K562 (cell line): ENCODE data around the gene CGREF1. TPM values are rescaled to one million over a fixed set of nuclear protein-coding genes. Genes with fewer than 3 reads are reported as not detected.

Experiments
- BACH1 ChIP-seq: fragments of 200-800 bp; sonication (Bioruptor generic); IDR thresholded peaks from 2 replicates; pipeline ENCODE4 v1.6.1; 2016; ENCODE audit warnings: missing genetic modification characterization, missing compliant biosample characterization
- BCLAF1 ChIP-seq, 2 experiments: fragments of 450-650 bp in 1 of 2; IDR thresholded peaks; 2 replicates each; pipeline ENCODE4 v1.6.1; 2011 to 2017; ENCODE audit warnings: low read depth in 2 of 2, antibody characterized with exemption in 1 of 2, borderline replicate concordance in 1 of 2, low read length in 1 of 2, mild to moderate bottlenecking in 1 of 2, mixed read lengths in 1 of 2; ENCODE audit not compliant: control insufficient read depth in 1 of 2
- CBX3 ChIP-seq, 2 experiments: IDR thresholded peaks; 1 replicate in 1 of 2; 2 replicates in 1 of 2; pipeline ENCODE4 v1.6.1; 2012; ENCODE audit warnings: inconsistent platforms in 2 of 2, low read length in 2 of 2, borderline replicate concordance in 1 of 2, control low read depth in 1 of 2
- EHMT2 ChIP-seq: fragments of 450-650 bp; IDR thresholded peaks from 2 replicates; pipeline ENCODE4 v1.6.1; 2018; ENCODE audit warnings: antibody characterized with exemption
- ESRRB ChIP-seq: fragments of 250-450 bp; sonication (Bioruptor Pico); IDR thresholded peaks from 2 replicates; pipeline ENCODE4 v1.5.0; 2020; ENCODE audit warnings: mild to moderate bottlenecking, moderate library complexity, borderline replicate concordance
- GTF3C2 ChIP-seq: IDR thresholded peaks from 3 replicates; pipeline ENCODE4 v1.6.1; 2011; ENCODE audit warnings: borderline replicate concordance, mild to moderate bottlenecking, moderate library complexity; ENCODE audit not compliant: insufficient read length; ENCODE audit errors: extremely low read depth
- HINFP ChIP-seq: fragments of 450-650 bp; conservative IDR thresholded peaks from 2 replicates; pipeline ENCODE4 v1.6.1; 2016; ENCODE audit warnings: missing genetic modification characterization, low read depth, mild to moderate bottlenecking, control low read depth, missing compliant biosample characterization
- HMG20A ChIP-seq: fragments of 450-650 bp; formaldehyde crosslinking; conservative IDR thresholded peaks from 2 replicates; pipeline ENCODE4 v1.4.0; 2020; ENCODE audit warnings: mild to moderate bottlenecking, mixed read lengths
- JUNB ChIP-seq: fragments of 450-650 bp; formaldehyde crosslinking; conservative IDR thresholded peaks from 2 replicates; pipeline ENCODE4 v1.4.0; 2020; ENCODE audit warnings: mild to moderate bottlenecking
- MED1 ChIP-seq: sonication (generic); formaldehyde crosslinking; IDR thresholded peaks from 2 replicates; pipeline ENCODE4 v1.8.1; 2023; ENCODE audit warnings: missing genetic modification reagents, borderline replicate concordance
- POLR3G ChIP-seq: IDR thresholded peaks from 2 replicates; pipeline ENCODE4 v1.6.1; 2011; ENCODE audit not compliant: insufficient read length, insufficient replicate concordance; ENCODE audit errors: extremely low read depth
- POU5F1 ChIP-seq: fragments of 150-350 bp; IDR thresholded peaks from 2 replicates; pipeline ENCODE4 v1.6.1; 2014; ENCODE audit warnings: borderline replicate concordance, low read length, low read depth, mild to moderate bottlenecking; ENCODE audit not compliant: partially characterized antibody
- RBM25 ChIP-seq: fragments of 200-400 bp; formaldehyde crosslinking; IDR thresholded peaks from 2 replicates; pipeline ENCODE4 v1.6.1; 2018; ENCODE audit warnings: low read length, low read depth, moderate library complexity; ENCODE audit not compliant: severe bottlenecking
- SETDB1 ChIP-seq: IDR thresholded peaks from one replicate; pipeline ENCODE4 v1.6.1; 2012; ENCODE audit warnings: low read length, control low read depth, inconsistent platforms
- ZBTB26 ChIP-seq: fragments of 450-650 bp; formaldehyde crosslinking; IDR thresholded peaks from 2 replicates; pipeline ENCODE4 v1.4.0; 2022; ENCODE audit warnings: missing genetic modification characterization
- ZNF133 ChIP-seq: fragments of 250-450 bp; sonication (Bioruptor Pico); IDR thresholded peaks from 2 replicates; pipeline ENCODE4 v1.4.0; 2020; ENCODE audit warnings: mild to moderate bottlenecking
- ZNF232 ChIP-seq: sonication (generic); formaldehyde crosslinking; IDR thresholded peaks from 2 replicates; pipeline ENCODE4 v1.8.0; 2022; ENCODE audit warnings: mild to moderate bottlenecking, missing genetic modification reagents
- polyA plus RNA-seq, 8 experiments: library from polyadenylated mRNA; depleted of rRNA in 4 of 8; stranded (reverse) in 5 of 8; unstranded in 3 of 8; fragments of >200 nt; fragmentation: Nextera tagmentation in 2 of 8; fragmentation: Illumina TruSeq in 1 of 8; extraction: Ambion mirVana in 2 of 8; extraction: Trizol in 1 of 8; gene quantifications; 2 replicates each; pipeline versions ENCODE4 v1.2.1 to v1.2.3, GENCODE V29; 2011 to 2014; ENCODE audit warnings: inconsistent platforms in 1 of 8, missing spikeins in 1 of 8
- total RNA-seq, 7 experiments: library from RNA; depleted of rRNA in 6 of 7; stranded (reverse); fragments of >200 nt in 6 of 7; fragmentation: Illumina TruSeq in 2 of 7; extraction: Trizol in 2 of 7; gene quantifications; 2 replicates each; pipeline versions ENCODE4 v1.2.1 to v1.2.3, GENCODE V29; 2011 to 2021; ENCODE audit warnings: low replicate concordance in 1 of 7

CGREF1 gene
- total and polyA plus RNA-seq, 9 of the 15 experiments (the other 6 are each of a cell fraction or from before 2014, with no cell fraction given): 0.07 to 0.50 (median 0.37) TPM

- TF ChIP-seq POU5F1 (no peak), HINFP (tag) (no peak), BCLAF1 (IDR thresholded peaks at IDR 0.05; ENCODE audit: borderline replicate concordance in 1 of 2, control insufficient read depth in 1 of 2, low read depth in 2 of 2, low read length in 1 of 2) (no peak), ZNF232 (CRISPR knock-in tag) (no peak), ZNF133 (CRISPR knock-in tag) (0 out of 2 replicates have a peak, but pooled peaks have one; percentile 2), BACH1 (no peak), CBX3 (IDR thresholded peaks at IDR 0.05; ENCODE audit: borderline replicate concordance in 1 of 2, low read length in 2 of 2) (no peak; a peak in 1 of 3 replicates), ZBTB26 (CRISPR knock-in tag) (no peak), JUNB (CRISPR knock-in tag) (no peak), POLR3G (no peak), MED1 (CRISPR knock-in tag) (no peak), EHMT2 (peak; percentile 52; the same call in 1 of the 2 replicates), RBM25 (no peak), ESRRB (CRISPR knock-in tag) (no peak), HMG20A (no peak), SETDB1 (no peak), GTF3C2 (no peak)
Measured at GRCh38 chr2:27092696-27093429, 26.1 kb downstream of the CGREF1 start (continued).
